ENCODE data around the gene NTN1.

DNA sequence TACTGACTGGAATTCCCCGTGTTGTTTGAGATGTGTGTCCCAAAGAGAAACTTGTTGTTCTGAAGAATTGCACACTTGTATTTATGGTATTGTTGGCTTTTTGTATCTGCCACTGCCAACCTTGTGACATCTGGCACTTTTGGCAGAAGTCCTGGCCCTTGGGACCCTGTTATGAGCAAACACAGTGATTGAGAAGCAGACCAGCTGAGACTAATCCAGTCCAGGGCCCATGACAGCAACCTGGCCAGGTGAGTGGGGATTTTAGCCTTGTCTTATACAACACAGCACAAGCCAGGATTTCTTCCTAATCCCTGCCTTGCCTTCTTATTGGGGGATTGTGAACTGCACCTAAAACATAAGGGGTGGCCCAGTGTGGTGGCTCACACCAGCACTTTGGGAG is 80.0 kb downstream of the NTN1 start:
- TF ChIP-seq POLR2A (IDR thresholded peaks at IDR 0.05), result no peak
- TF ChIP-seq CTCF (IDR thresholded peaks at IDR 0.05), result no peak

Data from uterus (tissue), 2 donors.